Tongue (tissue), 2 donors: ENCODE results near the gene SPIRE1. TPM values are rescaled to one million over a fixed set of nuclear protein-coding genes. Genes with fewer than 3 reads are reported as not detected.
"Not testable (repeated sequence)": the region's sequence is repeated elsewhere in the genome, so short reads cannot be mapped to it uniquely, and the experiment has no call there.

Source experiments
- DNase-seq: peaks from one replicate; pipeline ENCODE4 v3.0.0-alpha.2; 2015
- total RNA-seq: library from RNA; depleted of rRNA; stranded (reverse); fragments of >200 nt; gene quantifications from one replicate; pipeline ENCODE4 v1.2.3, GENCODE V29; 2014

Gene SPIRE1
- total RNA-seq, 1 donor from 2014 or later: 31.7 TPM

GRCh38 chr18:12485479-12486105, 172.3 kb downstream of the SPIRE1 start:
- DNase-seq: no peak

- not testable (repeated sequence) for DNase-seq
Measured at GRCh38 chr18:12481915-12482314, 176.0 kb downstream of the SPIRE1 start.

- no peak for DNase-seq
Measured at GRCh38 chr18:12479982-12480381, 177.9 kb downstream of the SPIRE1 start.

- DNase-seq: no peak
Measured at GRCh38 chr18:12479536-12479935, 178.4 kb downstream of the SPIRE1 start.

GRCh38 chr18:12478269-12479047, 179.4 kb downstream of the SPIRE1 start:
- DNase-seq: no peak

GRCh38 chr18:12477606-12478005, 180.3 kb downstream of the SPIRE1 start:
- no peak for DNase-seq

GRCh38 chr18:12476955-12477354, 181.0 kb downstream of the SPIRE1 start:
- no peak for DNase-seq

GRCh38 chr18:12474876-12475275, 183.0 kb downstream of the SPIRE1 start:
- no peak for DNase-seq

- DNase-seq: no peak
Measured at GRCh38 chr18:12474146-12474545, 183.8 kb downstream of the SPIRE1 start.

GRCh38 chr18:12470382-12471075, 187.4 kb downstream of the SPIRE1 start:
- peak; percentile 53 for DNase-seq

- no peak for DNase-seq
Measured at GRCh38 chr18:12468445-12468844, 189.5 kb downstream of the SPIRE1 start.

GRCh38 chr18:12464731-12465130, 193.2 kb downstream of the SPIRE1 start:
- DNase-seq: no peak

GRCh38 chr18:12463191-12463590, 194.7 kb downstream of the SPIRE1 start:
- DNase-seq: no peak

- no peak for DNase-seq
Measured at GRCh38 chr18:12462242-12462641, 195.7 kb downstream of the SPIRE1 start.

- no peak for DNase-seq
Measured at GRCh38 chr18:12461326-12461725, 196.6 kb downstream of the SPIRE1 start.

GRCh38 chr18:12460874-12461273, 197.0 kb downstream of the SPIRE1 start:
- peak; percentile 8 for DNase-seq

- DNase-seq: no peak
Measured at GRCh38 chr18:12458771-12459170, 199.1 kb downstream of the SPIRE1 start.

GRCh38 chr18:12456441-12456840, 201.5 kb downstream of the SPIRE1 start:
- DNase-seq: no peak

GRCh38 chr18:12455496-12455895, 202.4 kb downstream of the SPIRE1 start:
- peak; percentile 61 for DNase-seq

- no peak for DNase-seq
Measured at GRCh38 chr18:12452784-12453183, 205.1 kb downstream of the SPIRE1 start.

- no peak for DNase-seq
Measured at GRCh38 chr18:12451428-12451827, 206.5 kb downstream of the SPIRE1 start.

GRCh38 chr18:12449051-12449785, 208.7 kb downstream of the SPIRE1 start:
- no peak for DNase-seq

- DNase-seq: no peak
Measured at GRCh38 chr18:12445554-12445953, 212.4 kb downstream of the SPIRE1 start.
